PC-3 (cell line): ENCODE measurements around the gene NSMF. TPM values are rescaled to one million over a fixed set of nuclear protein-coding genes. Genes with fewer than 3 reads are reported as not detected.
A peak's percentile ranks its signal among the peaks of the same experiment; 100 is the strongest.

Experiments used
- ATAC-seq: fragments of 200-7000 bp; cut with Tn5 transposase; 2 replicates; pipeline ENCODE4 v1.9.1; 2020; ENCODE audit warnings: mild to moderate bottlenecking, moderate library complexity
- BruUV-seq: library from RNA; stranded (reverse); fragments of 400-500 nt; replicated peaks from 2 replicates; lab custom pipeline; 2021; lab: Mats Ljungman, UMichigan
- CTCF ChIA-PET: fragments of 300-600 bp; sonication (Branson Sonifier 250); formaldehyde crosslinking; loops from one replicate; lab custom pipeline; 2022; ENCODE audit warnings: antibody characterized with exemption; lab: Charles Lee
- POLR2A ChIA-PET: fragments of 300-600 bp; sonication (Branson Sonifier 250); formaldehyde crosslinking; loops from one replicate; lab custom pipeline; 2022; ENCODE audit warnings: antibody characterized with exemption; ENCODE audit not compliant: unreplicated experiment; lab: Charles Lee
- DNase-seq: peaks from one replicate; pipeline ENCODE4 v3.0.0-alpha.2; 2015
- H2AFZ ChIP-seq: fragments of 300-600 bp; sonication (generic); 2 replicates; pipeline ENCODE4 v1.6.0; 2016; ENCODE audit warnings: antibody characterized with exemption, low read length
- H3F3A ChIP-seq: fragments of 300-600 bp; sonication (generic); one replicate; pipeline ENCODE4 v1.6.0; 2017; ENCODE audit warnings: antibody characterized with exemption, low read length, control low read depth, mild to moderate bottlenecking; ENCODE audit not compliant: unreplicated experiment
- H3K27ac ChIP-seq: fragments of 300-600 bp; sonication (generic); 2 replicates; pipeline ENCODE4 v1.5.1; 2016; ENCODE audit warnings: mild to moderate bottlenecking, low read length
- H3K27me3 ChIP-seq: fragments of 300-600 bp; sonication (generic); 2 replicates; pipeline ENCODE4 v1.6.1; 2016; ENCODE audit warnings: low read length, mixed read lengths
- H3K36me3 ChIP-seq: fragments of 300-600 bp; sonication (generic); 2 replicates; pipeline ENCODE4 v1.6.1; 2016; ENCODE audit warnings: low read depth, mixed run types, low read length, mixed read lengths
- H3K4me1 ChIP-seq: fragments of 300-600 bp; sonication (generic); 2 replicates; pipeline ENCODE4 v1.5.1; 2016; ENCODE audit warnings: low read length; ENCODE audit not compliant: insufficient read depth
- H3K4me2 ChIP-seq: fragments of 300-600 bp; sonication (generic); 2 replicates; pipeline ENCODE4 v1.6.0; 2016; ENCODE audit warnings: low read length
- H3K4me3 ChIP-seq: fragments of 300-600 bp; sonication (generic); 2 replicates; pipeline ENCODE4 v1.5.1; 2016; ENCODE audit warnings: mild to moderate bottlenecking, low read length, mixed read lengths
- H3K79me2 ChIP-seq: fragments of 300-600 bp; sonication (generic); 2 replicates; pipeline ENCODE4 v1.6.1; 2017; ENCODE audit warnings: low read length, mixed read lengths
- H3K9ac ChIP-seq: fragments of 300-600 bp; sonication (generic); 2 replicates; pipeline ENCODE4 v1.6.0; 2016; ENCODE audit warnings: mild to moderate bottlenecking, low read length
- H3K9me2 ChIP-seq: fragments of 300-600 bp; sonication (generic); replicated peaks from 2 replicates; pipeline ENCODE4 v1.6.1; 2016; ENCODE audit warnings: mixed run types, low read length, mixed read lengths
- H3K9me3 ChIP-seq: fragments of 300-600 bp; sonication (generic); 2 replicates; pipeline ENCODE4 v1.6.1; 2016; ENCODE audit warnings: low read length, mixed read lengths
- H4K20me1 ChIP-seq: fragments of 300-600 bp; sonication (generic); 2 replicates; pipeline ENCODE4 v1.6.1; 2016; ENCODE audit warnings: low read length, mixed read lengths
- CTCF ChIP-seq: fragments of 300-600 bp; sonication (generic); conservative IDR thresholded peaks from 2 replicates; pipeline ENCODE4 v1.5.1; 2017; ENCODE audit warnings: antibody characterized with exemption, low read depth, mild to moderate bottlenecking, low read length
- EZH2 ChIP-seq: fragments of 300-600 bp; sonication (generic); IDR thresholded peaks from one replicate; pipeline ENCODE4 v1.6.1; 2017; ENCODE audit warnings: antibody characterized with exemption, mild to moderate bottlenecking, low read length; ENCODE audit not compliant: unreplicated experiment
- EZH2phosphoT487 ChIP-seq: fragments of 300-600 bp; sonication (generic); IDR thresholded peaks from 2 replicates; pipeline ENCODE4 v1.6.1; 2018; ENCODE audit warnings: mild to moderate bottlenecking, antibody characterized with exemption, low read length, borderline replicate concordance
- intact Hi-C: fragments of 100-400 bp; cut with micrococcal nuclease; formaldehyde crosslinking; loops from 2 replicates; pipeline ENCODE4 v1.9.0; 2023
- total RNA-seq: library from RNA; depleted of rRNA; stranded (reverse); fragments of >200 nt; gene quantifications from 2 replicates; pipeline ENCODE4 v1.2.3, GENCODE V29; 2014

The NSMF gene
- total RNA-seq, 1 experiment from 2014 or later = 30.8 TPM

- no peak for TF ChIP-seq CTCF
- no peak for TF ChIP-seq EZH2
- no peak for TF ChIP-seq EZH2phosphoT487
- Histone ChIP-seq H3K36me3 (no peaks in the 10 kb centered on the region), H3K9me3 (no peaks in the 10 kb centered on the region), H3F3A (no peaks in the 10 kb centered on the region), H3K4me1 (peaks cover 12% of the 10 kb centered on the region), H4K20me1 (no peaks in the 10 kb centered on the region), H3K27ac (no peak overlapping the region), H3K9ac (no peak overlapping the region), H3K9me2 (no peaks in the 10 kb centered on the region), H3K79me2 (no peaks in the 10 kb centered on the region), H3K4me2 (no peak overlapping the region; the same call in 1 of the 2 replicates), H3K27me3 (no peaks in the 10 kb centered on the region), H3K4me3 (no peak overlapping the region), H2AFZ (no peak overlapping the region)
- no TSS peak for BruUV-seq
- ATAC-seq (no peak), DNase-seq (no peak)
- POLR2A ChIA-PET = no interaction called here
- CTCF ChIA-PET = no interaction called here
- intact Hi-C loops = no loop called here
Observed at GRCh38 chr9:137436761-137437600, 22.2 kb downstream of the NSMF start.

GRCh38 chr9:137435980-137436760 lies 23.0 kb downstream of the NSMF start:
- Histone ChIP-seq H3K27ac (no peak overlapping the region), H4K20me1 (no peaks in the 10 kb centered on the region), H3K9ac (peak overlapping the region; percentile 24; the same call in 1 of the 2 replicates), H3K9me2 (no peaks in the 10 kb centered on the region), H3K79me2 (no peaks in the 10 kb centered on the region), H3K4me2 (peak overlapping the region; percentile 68), H3K4me1 (peaks cover 12% of the 10 kb centered on the region), H3F3A (no peaks in the 10 kb centered on the region), H3K9me3 (no peaks in the 10 kb centered on the region), H3K27me3 (no peaks in the 10 kb centered on the region), H3K4me3 (0 out of 2 replicates have a peak overlapping the region, but pooled peaks have one; percentile 23), H3K36me3 (no peaks in the 10 kb centered on the region), H2AFZ (peak overlapping the region; percentile 14; the same call in 1 of the 2 replicates)
- peak; percentile 90 for DNase-seq
- intact Hi-C loops = no loop called here
- TF ChIP-seq EZH2 (no peak), CTCF (no peak), EZH2phosphoT487 (no peak)
- CTCF ChIA-PET = no interaction called here
- POLR2A ChIA-PET = no interaction called here
- ATAC-seq = peak; percentile 94
- no TSS peak for BruUV-seq
